ENCODE results near the gene TMPRSS9.

GRCh38 chr19:2341244-2341751 is 18.8 kb upstream of the TMPRSS9 start:
- TF ChIP-seq MYBL2 (CRISPR knock-in tag; IDR thresholded peaks at IDR 0.05) (no peak), SMAD3 (CRISPR knock-in tag; IDR thresholded peaks at IDR 0.05; ENCODE audit: borderline replicate concordance) (no peak), CDX4 (CRISPR knock-in tag; IDR thresholded peaks at IDR 0.05; ENCODE audit: borderline replicate concordance) (no peak), CTCF (IDR thresholded peaks at IDR 0.05) (no peak), HMGXB4 (CRISPR knock-in tag; IDR thresholded peaks at IDR 0.05) (no peak)

Measured in WTC11 (cell line).